HG03558 (cell line): ENCODE measurements around the gene SEC14L1.

Source experiments
- ATAC-seq: cut with Tn5 transposase; IDR thresholded peaks from one replicate; pipeline ENCODE4 v1.9.1; 2021; ENCODE audit warnings: moderate number of reproducible peaks; ENCODE audit not compliant: unreplicated experiment; ENCODE audit errors: extremely low read depth

SEC14L1 gene

DNA sequence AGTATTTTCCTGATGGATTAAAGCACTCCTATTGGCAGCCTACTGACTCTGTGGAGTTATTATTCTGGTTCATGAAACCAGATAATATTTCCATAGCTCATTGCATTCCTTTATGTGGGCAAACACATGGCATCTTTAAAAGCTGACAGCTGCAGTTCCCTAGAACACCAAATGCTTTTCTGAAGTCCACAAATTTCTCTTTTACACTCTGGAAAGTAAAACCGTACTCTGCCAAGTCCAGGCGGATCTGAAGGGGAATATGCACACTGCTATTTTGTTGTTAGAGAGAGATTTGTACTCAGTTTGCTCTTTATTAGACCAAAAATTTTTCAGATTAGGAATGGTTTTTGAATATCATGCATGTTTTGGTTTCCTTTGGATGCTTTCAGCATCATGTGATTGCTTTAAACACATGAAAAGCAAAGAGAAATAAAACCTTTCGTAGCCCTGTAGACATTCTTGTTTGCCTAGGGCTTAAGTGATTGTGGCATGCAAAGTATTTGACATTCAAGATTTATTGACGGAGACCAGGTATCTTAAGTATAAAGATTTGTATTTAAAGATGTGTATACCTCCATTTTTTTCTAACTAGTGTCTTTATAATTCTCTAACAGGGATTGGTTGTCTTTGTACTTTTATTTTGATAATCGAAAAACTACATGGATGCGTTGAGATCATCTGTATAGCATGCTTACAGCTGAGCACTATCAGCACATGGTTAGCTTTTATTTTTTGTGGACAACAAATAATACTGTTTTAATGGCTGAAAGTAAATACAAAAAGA is 19.5 kb downstream of the SEC14L1 start:
- ATAC-seq = no peak

DNA sequence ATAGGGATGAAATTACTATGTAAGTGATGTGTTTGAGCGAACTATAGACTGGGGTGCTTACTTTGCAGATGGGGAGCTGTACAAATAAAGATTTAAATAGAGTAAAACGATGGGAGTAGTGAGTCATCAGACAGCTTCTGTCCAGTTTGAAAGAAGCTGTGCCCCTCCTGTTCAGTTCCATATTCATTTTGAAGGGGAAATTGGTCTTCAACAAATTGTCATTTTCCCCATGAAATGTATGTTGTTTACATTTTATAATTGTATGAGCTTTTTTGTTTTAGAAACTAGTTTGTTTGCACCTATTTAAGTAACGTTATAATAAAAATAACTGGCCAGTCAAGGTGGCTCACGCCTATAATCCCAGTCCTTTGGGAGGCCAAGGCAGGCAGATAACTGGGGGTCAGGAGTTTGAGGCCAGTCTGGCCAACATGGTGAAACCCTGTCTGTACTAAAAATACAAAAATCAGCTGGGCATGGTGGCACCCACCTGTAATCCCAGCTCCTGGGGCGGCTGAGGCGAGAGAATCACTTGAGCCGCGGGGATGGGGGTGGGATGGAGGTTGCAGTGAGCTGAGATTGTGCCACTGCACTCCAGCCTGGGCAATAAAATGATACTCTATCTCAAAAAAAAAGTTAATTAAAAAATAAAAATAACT is 20.2 kb downstream of the SEC14L1 start:
- no peak for ATAC-seq

DNA sequence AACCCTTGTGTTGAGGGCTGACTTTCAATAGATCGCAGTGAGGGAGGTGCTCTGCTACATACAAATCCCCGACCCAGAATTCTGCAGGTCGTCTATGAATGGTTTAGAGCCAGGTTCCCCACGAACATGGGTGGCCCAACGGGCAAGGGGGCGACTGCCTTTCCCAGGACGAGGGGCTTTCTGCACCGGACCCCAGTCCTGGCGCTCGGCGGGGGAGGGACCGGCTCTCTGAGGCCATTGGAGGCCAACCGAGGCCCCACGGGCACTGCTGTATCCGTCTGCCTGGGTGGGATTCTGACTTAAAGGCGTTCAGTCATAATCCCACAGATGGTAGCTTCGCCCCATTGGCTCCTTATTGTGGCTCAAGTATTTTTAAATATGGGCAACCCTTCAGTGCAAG is 21.2 kb downstream of the SEC14L1 start:
- ATAC-seq = no peak

DNA sequence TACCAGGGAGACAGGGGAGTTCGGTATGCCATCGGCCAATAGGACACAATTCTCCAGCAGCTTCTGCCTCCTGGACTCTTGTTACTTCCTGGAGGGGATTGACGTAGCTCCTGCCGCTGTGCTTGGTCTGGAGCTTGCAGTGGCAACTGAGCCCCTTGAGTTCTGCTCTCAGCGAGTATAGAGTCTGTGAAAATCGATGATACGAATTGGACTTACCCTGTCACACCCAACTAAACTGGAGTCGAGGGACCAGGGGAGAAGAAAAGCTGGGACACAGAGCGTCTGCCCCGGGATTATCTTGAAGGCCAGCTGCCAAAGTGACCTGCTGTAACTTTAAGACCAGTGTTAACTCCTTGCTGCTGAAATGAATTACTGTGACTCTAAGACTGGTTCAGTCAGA is 22.2 kb downstream of the SEC14L1 start:
- ATAC-seq = no peak

DNA sequence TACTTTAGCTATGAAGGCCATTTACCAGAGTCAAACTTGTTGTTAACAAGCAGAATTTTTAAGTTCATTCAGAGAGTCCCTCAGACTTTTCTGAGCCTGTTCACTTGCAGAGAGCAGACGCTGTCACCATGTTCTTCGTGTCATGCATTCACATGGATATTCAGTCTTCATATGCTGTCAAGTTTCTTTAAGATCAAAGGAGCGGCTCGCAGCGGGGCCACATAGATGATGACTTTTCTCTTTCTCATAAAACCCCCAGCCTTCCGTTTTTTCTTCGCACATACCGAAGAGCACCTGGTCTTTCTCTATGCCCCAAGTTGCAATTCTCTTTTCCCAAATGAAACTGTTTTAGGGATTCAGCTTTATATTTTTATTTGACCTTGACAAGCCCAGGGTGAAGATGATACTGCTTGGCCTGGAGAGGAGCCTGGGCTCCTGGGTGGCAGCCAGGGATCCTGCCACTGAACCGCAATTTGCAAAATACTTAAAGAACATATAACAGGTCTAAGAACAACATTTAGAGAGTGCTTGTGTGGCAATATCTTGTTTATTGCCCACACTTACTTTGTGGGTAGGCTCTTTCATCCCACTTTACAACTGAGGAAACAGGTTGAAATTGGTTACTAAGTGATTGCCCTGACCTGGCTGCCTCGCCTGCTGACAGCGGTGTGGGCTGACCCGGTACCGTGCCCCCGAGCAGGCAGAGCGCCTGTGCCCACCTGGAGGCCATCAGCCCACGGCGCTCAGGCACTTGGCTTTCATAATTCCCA is 22.9 kb downstream of the SEC14L1 start:
- no peak for ATAC-seq

DNA sequence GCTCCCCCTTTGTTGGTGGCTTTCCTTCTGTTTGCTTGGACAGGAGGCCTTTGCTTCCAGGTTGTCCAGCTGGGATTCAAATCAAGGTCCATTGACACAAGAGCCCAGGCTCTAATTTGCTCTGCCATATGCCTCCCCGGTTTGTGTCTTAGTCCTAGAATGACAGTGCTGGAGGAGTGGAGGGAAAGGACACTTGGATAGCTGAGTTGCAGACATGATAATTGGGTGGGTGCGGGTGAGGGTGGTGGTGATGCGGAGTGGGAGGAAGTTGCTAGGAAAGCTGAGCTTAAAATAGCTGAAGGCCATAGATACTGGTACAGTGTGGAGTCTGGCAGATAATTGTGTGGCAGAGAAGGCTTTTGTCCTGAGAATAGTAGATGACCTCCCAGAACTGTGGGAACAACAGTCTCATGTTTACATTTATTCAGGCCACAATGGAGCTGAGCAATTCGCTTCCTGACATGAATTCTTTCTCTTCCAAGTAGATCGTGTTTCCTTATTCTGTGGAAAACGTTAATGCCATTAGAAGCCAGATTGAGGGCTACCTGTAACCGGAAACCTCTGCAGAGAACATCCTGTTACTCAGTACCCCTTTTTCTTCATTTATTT is 23.8 kb downstream of the SEC14L1 start:
- ATAC-seq = no peak

DNA sequence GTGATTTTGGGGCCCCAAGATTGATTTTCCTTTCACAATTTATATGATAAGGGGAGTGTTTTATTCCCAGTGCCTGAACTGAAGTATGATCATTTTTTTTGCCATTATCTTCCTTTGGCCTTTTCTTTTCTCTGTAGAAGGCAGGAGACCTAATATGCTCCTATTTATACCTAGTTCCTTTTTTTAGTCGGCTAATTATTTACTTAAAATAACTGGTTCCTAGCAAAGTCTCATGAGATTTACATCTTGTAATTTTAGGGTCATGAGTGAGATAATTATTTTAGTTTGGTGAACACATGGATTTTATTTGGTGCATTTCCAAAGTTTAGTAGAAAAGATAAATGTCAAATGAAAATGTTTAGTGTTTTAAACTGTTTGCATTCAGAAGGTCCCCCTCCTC is 24.8 kb downstream of the SEC14L1 start:
- no peak for ATAC-seq

DNA sequence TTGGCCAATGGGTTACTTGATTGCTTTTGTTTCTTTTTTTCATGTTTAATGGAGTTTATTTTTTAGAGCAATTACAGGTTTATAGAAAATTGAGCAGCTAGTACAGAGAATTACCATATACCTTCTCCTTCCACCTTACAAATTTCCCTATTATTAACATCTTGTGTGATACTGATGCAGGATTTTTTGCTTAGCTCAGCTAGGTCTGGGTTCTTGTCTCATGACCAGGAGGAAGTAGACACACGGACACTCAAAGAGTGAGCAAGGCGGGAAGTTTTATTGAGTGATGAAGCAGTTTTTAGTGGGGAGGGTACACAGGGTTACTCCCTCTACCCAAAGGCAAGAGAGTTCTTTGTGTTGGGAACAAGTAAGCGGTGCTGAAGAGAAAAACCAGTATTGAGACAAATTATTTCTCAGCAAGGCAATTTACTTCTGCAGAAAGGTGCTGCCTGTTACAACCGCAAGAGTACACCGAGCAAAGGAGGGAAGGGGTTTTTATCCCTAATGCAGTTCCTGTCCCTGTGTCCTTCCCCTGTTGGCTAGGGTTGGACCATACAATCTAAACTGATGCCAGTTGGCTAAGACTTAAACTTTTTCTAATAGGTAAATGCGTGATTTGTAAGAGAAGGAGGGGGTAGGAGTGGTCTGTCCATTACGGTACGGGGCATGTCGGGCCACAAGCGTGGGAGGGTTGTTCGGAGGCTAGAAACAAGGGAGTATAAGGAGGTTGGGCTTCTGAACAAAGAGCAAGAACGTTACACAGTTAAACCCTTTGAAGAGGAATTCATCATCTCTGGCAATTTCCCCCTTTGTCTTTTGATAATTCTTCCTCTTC is 26.9 kb downstream of the SEC14L1 start:
- ATAC-seq = no peak

DNA sequence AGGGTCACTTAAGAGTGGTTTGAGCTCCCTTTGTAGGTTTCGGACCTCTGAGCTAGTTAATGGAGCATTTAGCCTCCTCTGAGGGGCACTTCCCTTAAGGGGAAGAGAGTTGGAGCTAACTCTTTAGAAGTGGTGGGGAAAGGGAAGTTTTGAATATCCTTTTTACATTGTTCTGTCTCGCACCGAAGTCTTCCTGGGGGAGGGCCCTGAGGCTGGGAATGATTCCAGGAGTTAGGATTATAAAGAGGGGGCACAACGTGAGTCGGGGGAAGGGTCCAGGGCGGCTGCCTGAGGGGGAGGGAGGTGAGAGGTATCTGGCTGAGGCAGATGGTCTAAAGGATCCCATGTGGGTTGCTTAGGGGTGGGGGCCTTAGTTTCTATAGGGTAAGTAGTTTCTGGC is 32.3 kb downstream of the SEC14L1 start:
- no peak for ATAC-seq

DNA sequence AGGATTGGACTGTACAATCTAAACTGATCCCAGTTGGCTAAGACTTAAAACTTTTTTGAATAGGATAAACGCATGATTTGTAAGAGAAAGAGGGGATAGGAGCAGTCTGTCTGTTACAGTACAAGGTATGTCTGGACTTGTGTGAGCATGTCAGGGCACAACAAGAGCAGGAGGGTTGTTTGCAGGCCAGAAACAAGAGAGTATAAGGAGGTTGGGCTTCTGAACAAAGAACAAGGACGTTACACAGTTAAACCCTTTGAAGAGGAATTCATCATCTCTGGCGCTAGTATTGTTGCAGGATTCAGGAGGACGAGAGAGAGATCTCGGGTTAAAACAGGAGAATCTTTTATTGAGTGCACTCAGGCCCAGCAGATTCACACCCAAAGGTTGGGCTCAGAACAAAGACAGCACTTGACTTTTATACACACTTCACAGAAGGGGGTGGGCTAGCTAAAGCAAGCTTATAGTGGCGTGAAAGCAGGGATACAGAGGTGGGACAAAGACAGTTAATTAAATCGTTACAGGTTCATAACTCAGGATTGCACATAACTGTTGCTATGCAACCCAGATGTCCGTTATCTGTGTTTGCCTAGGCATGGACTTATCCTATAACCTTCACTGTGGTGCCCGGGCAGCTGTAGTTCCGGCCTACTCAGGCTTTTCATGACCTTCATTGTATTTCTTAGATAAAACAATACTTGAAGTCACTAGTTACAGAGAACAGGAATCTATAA is 34.3 kb downstream of the SEC14L1 start:
- no peak for ATAC-seq

DNA sequence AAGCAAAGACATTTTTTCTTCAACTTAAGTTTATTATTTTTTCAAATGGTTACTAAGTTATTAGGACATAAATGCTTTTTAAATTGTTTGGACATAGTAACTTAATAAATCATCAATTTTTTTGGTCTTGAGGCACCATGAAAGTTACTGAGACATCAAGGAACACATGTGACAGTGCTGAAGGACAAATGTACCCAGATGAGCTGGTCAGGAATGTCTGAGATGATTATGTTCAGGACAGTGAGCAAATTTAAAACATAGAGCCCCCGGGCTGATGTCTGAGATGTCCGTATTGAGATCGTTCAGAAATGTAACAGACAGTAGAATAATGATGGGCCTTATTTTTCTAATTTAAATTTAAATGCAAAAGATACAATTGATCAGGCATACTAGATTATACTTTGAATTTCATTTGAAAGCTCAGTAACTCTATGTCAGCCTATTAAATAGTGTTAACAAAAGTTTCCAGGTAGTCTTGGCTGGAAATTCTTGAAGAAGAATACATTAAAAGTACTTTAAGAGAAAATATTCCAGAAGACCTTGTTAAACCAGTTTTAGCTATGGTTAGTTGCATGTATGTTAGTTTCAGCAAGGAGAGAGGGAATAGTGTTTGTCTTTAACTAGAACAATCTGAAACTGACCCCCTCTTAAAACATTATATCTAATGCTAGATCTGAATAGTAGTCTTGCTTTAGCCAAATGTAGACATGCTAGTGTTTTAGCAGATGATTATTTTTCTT is 36.4 kb downstream of the SEC14L1 start:
- ATAC-seq = no peak

DNA sequence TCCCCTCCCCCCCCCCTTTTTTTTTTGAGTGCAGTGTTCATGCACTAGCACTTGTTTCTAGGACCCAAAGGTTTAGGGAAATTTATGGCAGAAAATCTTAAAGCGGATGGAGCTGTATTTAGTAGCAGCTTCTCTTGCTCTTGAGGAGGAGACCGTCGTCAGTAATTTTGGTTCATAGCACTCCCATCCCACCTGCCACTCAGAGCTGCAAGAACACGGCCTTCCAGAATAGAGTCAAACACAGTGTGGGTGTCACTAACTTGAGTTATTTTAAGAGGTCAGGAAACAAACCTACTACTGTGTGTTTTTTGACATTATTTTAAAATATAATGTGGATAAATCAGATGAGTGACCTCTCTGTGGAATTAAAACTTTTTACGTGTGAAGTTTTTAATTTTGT is 37.3 kb downstream of the SEC14L1 start:
- ATAC-seq = no peak

DNA sequence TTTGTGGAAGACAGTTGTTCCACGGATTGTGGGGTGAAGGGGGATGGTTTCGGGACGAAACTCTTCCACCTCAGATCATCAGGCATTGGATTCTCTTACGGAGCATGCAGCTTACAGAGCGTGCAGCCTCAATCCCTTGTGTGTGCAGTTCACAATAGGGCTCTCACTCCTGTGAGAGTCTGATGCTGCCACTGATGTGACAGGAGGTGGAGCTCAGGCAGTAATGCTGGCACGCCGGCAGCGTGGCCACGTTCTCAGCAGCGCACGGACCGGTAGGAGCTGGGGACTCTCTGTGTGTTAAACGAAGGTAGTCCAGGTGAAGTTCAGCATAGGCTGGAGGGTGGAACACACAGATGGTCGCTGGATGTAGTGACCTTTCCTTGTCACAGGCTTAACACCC is 37.8 kb downstream of the SEC14L1 start:
- ATAC-seq = no peak

DNA sequence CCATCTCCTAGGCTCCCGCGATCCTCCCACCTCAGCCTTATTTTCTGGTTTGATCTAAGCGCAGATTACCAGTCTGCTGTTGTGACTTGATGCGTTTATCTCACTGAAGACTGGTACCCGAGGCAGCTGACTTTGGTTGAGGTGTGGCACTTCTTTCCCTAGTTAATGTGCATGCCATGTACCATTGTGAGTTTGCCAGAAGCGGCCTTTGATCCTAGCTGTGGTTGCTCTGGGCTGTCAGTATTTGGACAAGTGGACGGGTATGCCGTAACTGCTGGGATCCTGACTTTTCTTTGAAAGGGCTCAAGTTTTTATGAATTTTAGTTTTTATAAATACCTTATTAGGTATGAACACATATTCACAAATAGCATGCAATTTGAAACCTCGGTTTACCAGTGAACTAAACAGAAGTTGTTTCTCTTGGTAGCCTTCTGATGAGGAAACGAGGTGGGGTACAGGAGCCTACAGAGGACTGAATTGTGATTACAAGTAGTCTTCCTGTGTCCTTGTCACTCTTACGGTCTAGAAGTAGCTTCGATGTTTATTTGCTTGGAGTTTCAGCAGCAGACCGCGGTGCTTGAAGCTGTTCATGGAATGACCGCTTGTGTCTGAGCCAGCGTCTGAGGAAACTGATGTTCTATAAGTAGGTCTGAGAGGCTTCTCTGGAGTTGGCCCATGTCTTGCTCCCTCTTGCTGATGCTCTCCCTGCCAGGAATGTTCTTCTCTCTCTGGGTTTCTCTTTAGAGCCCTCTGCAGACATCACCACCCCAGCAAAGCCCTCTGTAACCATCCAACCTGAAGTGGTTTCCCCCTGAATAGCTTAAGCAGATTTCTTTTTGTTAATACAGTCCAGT is 40.0 kb downstream of the SEC14L1 start:
- ATAC-seq = no peak

DNA sequence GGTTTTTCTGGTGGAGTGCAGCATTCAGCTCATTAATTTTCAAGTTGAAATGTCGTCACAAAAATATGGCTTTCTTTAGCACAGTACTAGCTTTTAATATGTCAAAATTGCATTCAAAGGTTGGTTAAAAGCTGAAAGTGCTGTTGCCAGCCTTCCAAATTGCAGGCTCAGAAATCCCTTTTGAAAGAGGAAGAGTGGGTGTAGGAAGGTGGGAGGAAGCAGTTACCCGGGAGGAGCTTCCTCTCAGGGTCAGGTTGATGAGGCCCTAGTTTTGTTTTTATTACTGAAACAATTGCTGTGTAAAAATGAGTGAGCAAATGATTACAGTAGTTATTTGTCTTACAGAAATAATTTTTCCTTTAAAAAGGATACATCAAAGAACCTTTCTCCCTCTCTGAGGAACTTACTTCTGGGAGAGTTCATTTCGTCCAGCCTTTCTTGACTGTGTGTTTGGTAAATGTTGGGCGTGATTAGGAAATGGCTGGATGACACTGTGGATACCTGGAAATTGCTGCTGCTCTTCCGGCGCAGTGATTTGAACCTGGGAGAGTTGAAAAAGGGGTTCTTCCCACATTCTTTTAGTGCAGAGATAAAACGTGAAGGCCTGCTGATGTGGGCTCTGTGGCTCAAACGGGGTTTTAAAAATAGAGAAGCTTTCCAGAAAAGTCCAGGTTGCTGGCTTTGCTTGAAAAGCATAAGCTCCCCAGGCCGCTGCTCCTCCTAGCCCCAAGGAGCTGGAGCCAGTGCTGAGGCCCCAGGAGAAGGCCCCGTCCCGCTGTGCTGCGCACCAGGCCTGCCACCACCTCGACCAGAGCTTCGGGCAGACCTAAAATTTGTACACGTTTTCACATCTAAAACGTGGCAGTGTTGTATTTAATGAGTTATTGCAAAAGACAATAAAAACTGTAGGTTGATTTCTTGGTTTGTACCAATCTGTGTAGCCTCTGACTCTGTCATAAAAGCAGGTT is 41.7 kb downstream of the SEC14L1 start:
- no peak for ATAC-seq

DNA sequence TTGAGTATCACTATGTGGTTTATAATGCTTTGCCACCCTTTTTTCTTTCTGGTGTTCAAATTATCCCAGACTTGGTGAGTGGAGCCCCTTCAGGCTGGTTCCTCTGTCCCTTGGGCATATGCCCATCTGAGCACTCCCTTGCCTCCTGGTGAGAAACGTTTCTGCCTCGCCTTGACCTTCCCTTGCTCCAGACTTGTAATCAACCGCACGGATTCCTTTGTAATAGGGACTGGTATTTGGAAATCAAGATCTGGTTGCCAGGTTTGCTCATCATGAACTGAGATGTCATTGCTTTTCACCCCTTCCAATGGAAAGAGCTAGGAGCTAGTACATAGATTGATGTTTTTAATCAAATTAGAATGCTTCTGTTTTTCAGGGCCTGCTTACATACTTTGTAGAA is 43.7 kb downstream of the SEC14L1 start:
- no peak for ATAC-seq

DNA sequence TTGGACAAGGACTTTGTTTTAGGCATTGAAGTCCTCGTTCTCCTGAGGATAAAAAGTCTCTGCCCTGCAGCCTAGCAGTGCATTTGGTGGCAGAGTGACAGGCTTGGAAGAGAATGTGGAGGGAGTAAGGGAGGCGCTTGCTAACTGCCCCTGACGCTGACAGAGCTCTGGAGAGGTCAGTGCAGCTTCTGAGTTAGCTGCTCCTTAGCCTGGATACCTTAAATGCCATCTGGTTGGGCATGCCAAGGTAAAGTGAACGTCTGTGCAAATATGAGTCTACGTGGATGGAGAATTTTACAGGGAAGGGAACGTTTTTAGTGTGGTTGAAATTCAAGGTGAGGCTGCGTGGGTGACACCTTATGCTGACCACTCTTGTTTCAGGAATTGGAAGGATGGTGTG is 44.4 kb downstream of the SEC14L1 start:
- ATAC-seq = no peak
